Brain microvascular endothelial cell (primary cell): ENCODE results near the gene LDLRAD4.

ENCODE experiments used
- DNase-seq: peaks from one replicate; pipeline ENCODE4 v3.0.0-alpha.2; 2020
- H3K27ac ChIP-seq: fragments of 250-450 bp; sonication (Bioruptor Pico); 2 replicates; pipeline ENCODE4 v1.5.1; 2020; ENCODE audit warnings: mild to moderate bottlenecking, moderate library complexity
- H3K27me3 ChIP-seq: fragments of 250-450 bp; sonication (Bioruptor Pico); replicated peaks from 2 replicates; pipeline ENCODE4 v1.5.1; 2020; ENCODE audit warnings: mild to moderate bottlenecking
- H3K36me3 ChIP-seq: fragments of 250-450 bp; sonication (Bioruptor Pico); replicated peaks from 2 replicates; pipeline ENCODE4 v1.5.1; 2020; ENCODE audit warnings: mild to moderate bottlenecking
- H3K4me3 ChIP-seq: 2 replicates; pipeline ENCODE4 v1.5.1; 2011; ENCODE audit warnings: low read depth, mild to moderate bottlenecking, control low read depth, low read length, moderate library complexity
- CTCF ChIP-seq: IDR thresholded peaks from 2 replicates; pipeline ENCODE4 v1.5.1; 2011; ENCODE audit warnings: low read depth, mild to moderate bottlenecking, moderate library complexity, low read length, control low read depth, inconsistent platforms; ENCODE audit errors: missing control alignments
- in situ Hi-C: cut with HindIII; loops from 2 replicates; pipeline ENCODE4 v1.10.0; 2017; ENCODE audit warnings: low sequenced_read_pairs, low pct_ligation_motif_present

LDLRAD4 gene

GRCh38 chr18:13597068-13597467, 378.5 kb downstream of the LDLRAD4 start:
- Histone ChIP-seq H3K27ac (no peak overlapping the region), H3K27me3 (no peaks in the 10 kb centered on the region), H3K36me3 (no peaks in the 10 kb centered on the region), H3K4me3 (no peak overlapping the region)
- no peak for TF ChIP-seq CTCF
- DNase-seq: no peak
- in situ Hi-C loops: no loop called here

- no peak overlapping the region for H3K4me3 ChIP-seq
- in situ Hi-C loops: no loop called here
- no peak for DNase-seq
- no peaks in the 10 kb centered on the region for H3K36me3 ChIP-seq
- no peaks in the 10 kb centered on the region for H3K27me3 ChIP-seq
- no peak for TF ChIP-seq CTCF
- no peak overlapping the region for H3K27ac ChIP-seq
Observed at GRCh38 chr18:13598591-13598990, 380.0 kb downstream of the LDLRAD4 start.

- Histone ChIP-seq H3K27ac (no peak overlapping the region), H3K36me3 (no peaks in the 10 kb centered on the region), H3K4me3 (no peak overlapping the region), H3K27me3 (no peaks in the 10 kb centered on the region)
- in situ Hi-C loops: no loop called here
- no peak for TF ChIP-seq CTCF
- DNase-seq: no peak
Observed at GRCh38 chr18:13599031-13599430, 380.5 kb downstream of the LDLRAD4 start.

- no peak overlapping the region for H3K27ac ChIP-seq
- in situ Hi-C loops: no loop called here
- H3K36me3 ChIP-seq: no peaks in the 10 kb centered on the region
- H3K4me3 ChIP-seq: no peak overlapping the region
- no peak for DNase-seq
- TF ChIP-seq CTCF: no peak
- no peaks in the 10 kb centered on the region for H3K27me3 ChIP-seq
Observed at GRCh38 chr18:13603304-13604019, 384.9 kb downstream of the LDLRAD4 start.

GRCh38 chr18:13604786-13605185, 386.2 kb downstream of the LDLRAD4 start:
- no peak for TF ChIP-seq CTCF
- in situ Hi-C loops: no loop called here
- H3K36me3 ChIP-seq: no peaks in the 10 kb centered on the region
- no peak for DNase-seq
- H3K27ac ChIP-seq: no peak overlapping the region
- H3K4me3 ChIP-seq: no peak overlapping the region
- H3K27me3 ChIP-seq: no peaks in the 10 kb centered on the region

- DNase-seq: no peak
- H3K27ac ChIP-seq: no peak overlapping the region
- no peak overlapping the region for H3K4me3 ChIP-seq
- no peaks in the 10 kb centered on the region for H3K36me3 ChIP-seq
- H3K27me3 ChIP-seq: no peaks in the 10 kb centered on the region
- no peak for TF ChIP-seq CTCF
- in situ Hi-C loops: no loop called here
Observed at GRCh38 chr18:13605477-13605876, 386.9 kb downstream of the LDLRAD4 start.
